ENCODE results near the gene EXOSC5.
"Not testable (repeated sequence)": the region's sequence is repeated elsewhere in the genome, so short reads cannot be mapped to it uniquely, and the experiment has no call there.

EXOSC5 gene

DNA sequence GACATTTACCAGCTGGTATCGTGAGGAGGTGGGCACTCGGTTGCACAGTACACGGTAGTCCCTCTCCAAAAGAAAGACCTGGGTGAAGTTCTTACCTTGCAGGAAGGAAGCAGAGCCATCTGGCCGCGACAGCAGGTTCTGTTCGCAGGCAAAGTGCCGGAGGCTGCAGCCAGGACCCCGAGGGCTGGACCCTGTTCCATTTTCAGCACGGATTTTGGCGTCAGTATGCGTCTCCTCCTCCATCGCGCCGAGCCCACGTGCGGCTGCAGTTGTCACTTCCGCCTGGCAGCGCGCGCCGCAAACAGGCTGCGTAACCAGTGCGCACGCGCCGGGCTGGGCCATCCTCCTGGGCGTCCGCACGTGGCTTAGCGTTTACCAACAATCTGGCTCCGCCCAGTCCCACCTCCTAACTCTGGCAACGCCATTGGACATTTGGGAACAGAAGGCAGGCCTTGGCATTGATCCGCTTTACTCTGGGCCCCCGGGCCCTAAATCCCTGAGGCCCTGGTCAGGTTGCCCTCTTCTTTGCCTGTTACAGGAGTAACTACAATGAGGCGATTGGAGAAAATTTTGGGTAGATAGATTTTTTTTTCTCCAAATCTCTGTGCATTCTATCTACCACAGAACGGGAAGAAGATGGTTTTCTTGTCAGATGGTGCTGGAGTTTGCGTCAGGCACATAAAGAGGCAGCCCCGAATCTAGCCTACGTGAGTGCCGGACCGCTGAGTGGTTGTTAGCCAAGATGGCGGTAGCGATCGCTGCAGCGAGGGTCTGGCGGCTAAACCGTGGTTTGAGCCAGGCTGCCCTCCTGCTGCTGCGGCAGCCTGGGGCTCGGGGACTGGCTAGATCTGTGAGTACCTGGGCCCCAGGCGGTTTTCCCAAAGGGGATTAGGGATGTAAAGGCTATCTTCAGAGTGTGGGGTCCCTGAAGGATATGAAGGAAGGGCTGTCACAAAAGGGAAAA, at the start of gene EXOSC5, which contains the start of gene BCKDHA:
TSS of gene EXOSC5 (minus strand) at position 274 of the 964 bp plus-strand sequence. CDS start at position 243, 31 bp downstream.
TSS of gene BCKDHA (plus strand) at position 733 of the 964 bp plus-strand sequence. CDS start at position 743, 10 bp downstream.
- intact Hi-C loops (cut with micrococcal nuclease) = loop anchor here (1.0 to 5.0 kb wide), 3 partner anchors 33 to 46 kb away; partner anchors contain the start of gene B9D2
- peak within 1 kb of the TSS; percentile 93 for H3K27ac Mint-ChIP-seq
- peaks cover 41% of the 10 kb centered on the region for H3K36me3 Mint-ChIP-seq (ENCODE audit: low read depth)
- peak within 1 kb of the TSS; percentile 97 for H3K4me3 Mint-ChIP-seq
- H3K4me1 Mint-ChIP-seq (ENCODE audit: low read depth) = peaks cover 55% of the 10 kb centered on the region
- no peaks in the 10 kb centered on the region for H3K27me3 Mint-ChIP-seq
- no peaks in the 10 kb centered on the region for H3K9me3 Mint-ChIP-seq

DNA sequence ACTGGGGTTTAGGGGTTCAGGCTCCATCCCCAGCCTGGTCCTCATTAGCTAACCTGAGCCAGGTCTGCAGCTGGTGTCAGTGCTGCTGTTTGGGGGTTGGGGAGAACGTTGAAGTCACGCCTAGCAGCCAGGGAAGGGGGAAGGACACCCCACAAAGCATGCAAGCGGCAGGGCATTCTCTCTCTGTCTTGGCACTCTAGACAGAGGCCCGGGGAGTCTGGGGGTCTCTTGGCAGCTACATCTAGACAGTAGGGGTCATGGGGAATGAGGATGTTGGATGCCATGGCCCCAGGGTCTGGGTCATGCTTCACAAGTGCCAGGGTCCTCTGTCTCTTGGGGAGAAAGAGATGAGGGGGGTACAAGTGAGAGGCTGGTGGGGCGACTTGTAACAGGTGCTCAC, 48.4 kb upstream of the EXOSC5 start:
- intact Hi-C loops (cut with micrococcal nuclease) = no loop called here
- Mint-ChIP-seq H3K27ac (no peak overlapping the region), H3K4me3 (no peak overlapping the region), H3K4me1 (ENCODE audit: low read depth) (peaks cover 34% of the 10 kb centered on the region), H3K27me3 (peaks cover 25% of the 10 kb centered on the region), H3K9me3 (no peaks in the 10 kb centered on the region), H3K36me3 (ENCODE audit: low read depth) (no peaks in the 10 kb centered on the region)

DNA sequence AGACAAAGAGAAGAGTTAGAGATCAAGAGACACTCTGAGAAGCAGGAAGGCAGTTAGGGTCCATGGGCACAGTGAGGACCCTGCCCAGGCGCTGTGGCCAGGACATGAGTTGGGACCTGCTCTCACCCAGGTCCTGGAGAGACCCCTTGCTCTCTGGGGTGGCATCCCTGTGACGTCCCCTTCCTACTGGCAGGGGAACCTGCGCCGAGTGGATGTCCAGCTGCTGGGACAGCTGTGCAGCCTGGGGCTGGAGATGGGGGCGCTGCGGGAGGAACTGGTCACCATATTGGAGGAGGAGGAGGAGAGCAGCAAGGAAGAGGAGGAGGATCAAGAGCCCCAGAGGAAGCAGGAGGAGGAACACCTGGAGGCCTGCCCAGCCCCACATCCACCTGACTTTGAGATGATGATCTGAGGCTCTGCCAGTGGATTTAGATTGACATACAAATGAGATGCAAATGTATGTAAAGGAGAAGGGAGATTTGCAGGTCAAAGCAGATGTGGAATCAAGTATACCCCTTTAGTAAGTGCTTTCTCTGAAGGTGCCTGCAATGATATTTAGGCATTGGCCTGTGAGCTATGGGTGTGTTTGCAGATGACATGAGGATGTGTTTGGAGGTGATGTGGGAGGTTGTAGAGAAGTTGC, 46.8 kb upstream of the EXOSC5 start:
- H3K27me3 Mint-ChIP-seq = peaks cover 13% of the 10 kb centered on the region
- intact Hi-C loops (cut with micrococcal nuclease) = no loop called here
- no peaks in the 10 kb centered on the region for H3K9me3 Mint-ChIP-seq
- H3K27ac Mint-ChIP-seq = peak overlapping the region; percentile 5
- H3K36me3 Mint-ChIP-seq (ENCODE audit: low read depth) = no peaks in the 10 kb centered on the region
- peaks cover 24% of the 10 kb centered on the region for H3K4me1 Mint-ChIP-seq (ENCODE audit: low read depth)
- H3K4me3 Mint-ChIP-seq = no peak overlapping the region

DNA sequence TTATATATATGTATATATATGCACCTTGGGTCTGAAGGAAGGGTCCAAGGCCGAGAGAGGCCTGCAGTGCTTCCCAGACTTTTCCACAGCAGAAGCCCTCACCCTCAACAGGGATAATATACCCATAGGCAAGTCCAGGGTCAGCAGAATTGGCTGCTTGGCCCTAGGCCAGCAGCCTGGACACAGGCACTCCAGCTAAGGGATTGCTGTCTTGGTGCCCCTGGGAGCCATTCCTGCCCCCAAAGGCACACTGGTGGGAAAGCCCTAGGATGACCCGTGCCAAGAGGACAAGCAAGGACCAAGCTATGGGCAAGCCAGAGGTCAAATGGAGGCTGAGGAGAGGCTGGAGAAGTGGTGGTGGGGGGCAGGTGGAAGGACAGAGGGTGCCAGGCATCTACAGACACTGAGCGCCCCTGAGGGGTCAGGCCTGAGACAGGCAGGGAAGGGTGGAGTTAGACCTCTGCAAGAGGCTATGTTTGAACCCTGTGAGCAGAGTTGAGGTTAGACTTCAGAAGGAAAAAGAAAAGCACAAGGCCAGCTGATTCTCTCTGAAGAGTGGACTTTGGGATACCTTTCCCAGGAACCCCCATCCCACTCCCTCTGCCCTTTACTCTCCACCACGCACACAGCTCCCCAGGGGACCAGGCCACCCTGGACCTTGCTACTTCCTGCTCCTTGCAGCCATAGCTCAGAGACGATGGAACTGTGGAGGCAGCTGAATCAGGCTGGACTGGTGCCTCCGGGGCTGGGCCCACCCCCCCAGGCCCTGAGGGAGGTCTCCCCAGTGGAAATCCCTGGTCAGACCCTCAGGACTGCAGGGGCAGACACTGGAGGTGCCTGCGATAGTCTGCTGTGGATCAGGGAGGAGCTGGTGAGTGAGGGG, 45.6 kb upstream of the EXOSC5 start, which contains the start of gene ERICH4:
TSS of gene ERICH4 (plus strand) at position 684 of the 883 bp plus-strand sequence. CDS start at position 698, 14 bp downstream.
- peaks cover 28% of the 10 kb centered on the region for H3K4me1 Mint-ChIP-seq (ENCODE audit: low read depth)
- no peak within 1 kb of the TSS for H3K4me3 Mint-ChIP-seq
- intact Hi-C loops (cut with micrococcal nuclease) = no loop called here
- H3K27me3 Mint-ChIP-seq = peaks cover 8% of the 10 kb centered on the region
- no peaks in the 10 kb centered on the region for H3K9me3 Mint-ChIP-seq
- H3K36me3 Mint-ChIP-seq (ENCODE audit: low read depth) = peaks cover 11% of the 10 kb centered on the region
- peak within 1 kb of the TSS; percentile 5 for H3K27ac Mint-ChIP-seq

DNA sequence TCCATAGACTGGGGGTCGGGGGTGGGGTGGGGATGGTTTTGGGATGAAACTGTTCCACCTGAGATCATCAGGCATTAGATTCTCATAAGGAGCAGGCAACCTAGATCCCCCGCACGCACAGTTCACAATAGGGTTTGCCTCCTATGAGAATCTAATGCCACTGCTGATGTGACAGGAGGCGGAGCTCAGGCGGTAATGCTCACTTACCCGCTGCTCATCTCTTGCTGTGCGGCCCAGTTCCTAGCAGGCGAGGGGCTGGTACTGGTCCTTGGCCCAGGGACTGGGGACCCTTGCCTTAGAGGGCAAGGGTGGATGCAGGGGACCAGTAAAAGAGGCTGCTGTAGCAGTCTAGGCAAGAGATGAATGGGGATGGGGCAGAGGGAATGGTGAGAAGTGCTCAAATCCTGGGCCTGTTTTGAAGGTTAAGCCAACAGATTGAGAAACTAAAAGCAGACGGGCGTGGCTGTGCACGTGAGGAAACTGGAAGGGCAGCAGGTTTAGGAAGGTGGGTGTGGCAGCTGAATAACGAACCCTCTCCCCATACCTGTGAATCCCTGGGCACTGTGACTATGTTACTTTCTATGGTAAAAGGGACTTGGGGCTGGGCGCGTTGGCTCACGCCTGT, 44.3 kb upstream of the EXOSC5 start:
- H3K27me3 Mint-ChIP-seq = peaks cover 1% of the 10 kb centered on the region
- no peak overlapping the region for H3K27ac Mint-ChIP-seq
- intact Hi-C loops (cut with micrococcal nuclease) = no loop called here
- H3K4me3 Mint-ChIP-seq = no peak overlapping the region
- H3K4me1 Mint-ChIP-seq (ENCODE audit: low read depth) = peaks cover 30% of the 10 kb centered on the region
- H3K9me3 Mint-ChIP-seq = no peaks in the 10 kb centered on the region
- H3K36me3 Mint-ChIP-seq (ENCODE audit: low read depth) = peaks cover 23% of the 10 kb centered on the region

DNA sequence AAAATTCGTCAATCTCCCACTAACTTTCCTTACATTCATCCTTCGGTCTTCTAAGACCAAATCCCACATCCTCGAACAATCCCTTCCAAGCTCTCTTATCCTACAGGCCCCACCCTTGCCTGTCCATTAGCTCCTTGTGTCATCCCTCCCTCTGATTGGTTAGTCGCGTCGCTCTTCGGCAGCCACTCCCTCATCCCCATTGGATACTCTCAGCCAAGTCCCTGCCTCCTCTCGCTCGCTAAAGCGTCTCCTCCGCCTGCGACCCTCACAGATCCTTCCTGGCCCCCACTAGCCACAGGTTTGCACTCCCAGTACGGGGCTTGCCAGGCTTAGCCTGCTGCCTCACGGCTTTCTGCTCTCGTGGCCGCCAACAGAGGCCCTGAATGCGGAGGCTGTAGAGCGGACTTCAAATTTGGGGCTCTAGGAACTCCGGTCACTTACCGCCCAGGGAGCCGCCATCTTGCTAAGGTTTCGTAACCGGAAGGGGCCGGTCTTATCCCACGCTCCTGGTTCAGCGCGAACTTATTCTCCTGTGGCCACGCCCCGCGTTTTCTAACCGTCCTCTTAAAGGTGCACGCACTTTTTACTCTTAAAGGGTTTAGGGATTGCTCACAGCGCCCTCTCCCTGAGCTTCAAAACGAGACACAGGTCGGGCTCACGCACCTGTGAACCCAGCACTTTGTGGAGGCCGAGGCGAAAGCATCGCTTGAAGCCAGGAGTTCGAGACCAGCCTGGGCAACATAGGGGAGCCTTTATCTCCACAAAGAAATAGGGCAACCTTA, 42.5 kb upstream of the EXOSC5 start, which contains the start of gene DMAC2:
TSS of gene DMAC2 (minus strand) at position 472 of the 782 bp plus-strand sequence. CDS start at position 459, 13 bp downstream.
- Mint-ChIP-seq H3K4me3 (no peak within 1 kb of the TSS), H3K27me3 (no peaks in the 10 kb centered on the region)

DNA sequence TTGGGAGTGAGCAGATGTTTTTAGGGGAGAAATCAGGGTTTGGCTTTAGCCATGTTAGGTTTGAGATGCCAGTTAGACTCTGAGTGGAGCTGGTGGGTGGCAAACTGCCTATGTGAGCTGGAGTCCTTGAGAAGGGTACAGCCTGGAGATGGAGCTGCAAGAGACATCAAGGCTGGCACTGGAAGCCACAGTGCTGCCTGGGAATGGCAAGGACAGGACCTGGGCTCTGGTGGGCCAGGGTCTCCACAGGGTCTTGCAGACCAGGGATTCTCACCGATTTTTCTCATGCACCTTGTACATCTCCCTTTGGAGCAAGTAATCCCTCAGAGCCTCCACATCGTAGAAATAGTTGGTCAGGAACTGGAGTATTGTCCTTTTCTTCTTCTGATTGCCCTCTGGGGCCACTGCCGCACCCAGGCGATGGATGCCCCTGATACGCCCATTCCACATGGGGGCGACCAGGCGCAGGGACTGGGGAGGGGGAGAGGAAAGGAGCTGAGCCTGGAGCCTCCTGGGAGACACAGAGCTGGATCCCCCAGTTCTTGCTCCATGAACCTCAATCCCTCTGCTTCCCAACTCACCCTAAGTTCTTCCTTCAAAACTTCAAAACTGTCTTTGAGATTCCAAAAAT, 40.9 kb upstream of the EXOSC5 start:
- H3K27ac Mint-ChIP-seq = no peak overlapping the region

More for the DNA sequence above, 42.5 kb upstream of the EXOSC5 start, which contains the start of gene DMAC2:
- no peaks in the 10 kb centered on the region for H3K9me3 Mint-ChIP-seq
- peak within 1 kb of the TSS; percentile 4 for H3K27ac Mint-ChIP-seq
- H3K36me3 Mint-ChIP-seq (ENCODE audit: low read depth) = peaks cover 32% of the 10 kb centered on the region
- intact Hi-C loops (cut with micrococcal nuclease) = loop anchor here (2.0 to 10.0 kb wide), 2 partner anchors 75 to 115 kb away; partner anchors contain the start of gene B9D2
- H3K4me1 Mint-ChIP-seq (ENCODE audit: low read depth) = peaks cover 37% of the 10 kb centered on the region

DNA sequence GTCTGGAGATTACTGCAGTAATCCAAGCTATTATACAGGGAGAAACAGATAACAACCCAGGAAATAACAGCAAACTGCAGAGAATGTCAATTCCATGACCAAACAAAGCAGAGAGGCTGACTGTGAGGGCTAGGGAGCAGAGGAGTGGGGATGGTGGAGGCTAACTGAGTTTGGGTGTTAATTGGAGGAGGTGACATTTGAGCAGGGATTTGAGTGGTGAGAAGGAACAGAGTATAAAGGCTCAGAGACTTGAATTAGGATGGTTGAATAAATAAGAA, 39.5 kb upstream of the EXOSC5 start:
- no peak overlapping the region for H3K27ac Mint-ChIP-seq
- peaks cover 61% of the 10 kb centered on the region for H3K36me3 Mint-ChIP-seq (ENCODE audit: low read depth)
- intact Hi-C loops (cut with micrococcal nuclease) = loop anchor here (10.0 kb wide), 1 partner anchor 112 kb away; no protein-coding TSS in a partner anchor
- no peak overlapping the region for H3K4me3 Mint-ChIP-seq
- no peaks in the 10 kb centered on the region for H3K9me3 Mint-ChIP-seq
- no peaks in the 10 kb centered on the region for H3K27me3 Mint-ChIP-seq
- peaks cover 29% of the 10 kb centered on the region for H3K4me1 Mint-ChIP-seq (ENCODE audit: low read depth)

More for the DNA sequence above, 40.9 kb upstream of the EXOSC5 start:
- Mint-ChIP-seq H3K4me3 (no peak overlapping the region), H3K4me1 (ENCODE audit: low read depth) (peaks cover 30% of the 10 kb centered on the region), H3K36me3 (ENCODE audit: low read depth) (peaks cover 47% of the 10 kb centered on the region), H3K9me3 (no peaks in the 10 kb centered on the region), H3K27me3 (no peaks in the 10 kb centered on the region)
- intact Hi-C loops (cut with micrococcal nuclease) = loop anchor here (2.0 to 10.0 kb wide), 2 partner anchors 73 to 113 kb away; partner anchors contain the start of gene B9D2

DNA sequence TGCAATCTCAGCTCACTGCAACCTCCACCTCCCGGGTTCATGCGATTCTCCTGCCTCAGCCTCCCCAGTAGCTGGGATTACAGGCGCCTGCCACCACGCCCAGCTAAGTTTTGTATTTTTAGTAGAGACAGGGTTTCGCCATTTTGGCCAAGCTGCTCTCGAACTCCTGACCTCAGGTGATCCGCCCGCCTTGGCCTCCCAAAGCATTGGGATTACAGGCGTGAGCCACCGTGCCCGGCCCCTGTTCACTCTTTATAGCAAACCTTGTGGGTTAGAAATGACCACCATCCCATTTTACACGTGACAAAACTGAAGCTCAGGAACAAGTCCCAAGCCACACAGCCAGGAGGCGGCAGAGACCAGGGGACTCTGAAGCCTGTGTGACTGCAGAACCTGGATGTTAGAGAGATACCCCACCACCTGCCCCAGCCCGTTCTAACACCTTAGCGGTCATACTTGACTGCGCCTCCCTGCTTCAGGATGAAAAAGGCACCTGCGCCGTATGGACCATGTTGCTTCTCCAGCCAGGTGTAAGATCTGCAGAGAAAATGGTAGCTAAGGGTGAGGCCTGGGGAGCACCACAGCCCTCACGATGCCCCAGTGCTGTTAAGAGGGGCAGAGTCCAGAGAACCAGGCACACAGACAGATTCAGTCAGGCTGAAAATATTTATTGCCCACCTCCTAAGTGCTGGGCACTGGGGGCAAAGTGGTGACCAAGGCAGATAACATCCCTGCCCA, 38.9 kb upstream of the EXOSC5 start:
- Mint-ChIP-seq H3K9me3 (no peaks in the 10 kb centered on the region), H3K27me3 (no peaks in the 10 kb centered on the region)

DNA sequence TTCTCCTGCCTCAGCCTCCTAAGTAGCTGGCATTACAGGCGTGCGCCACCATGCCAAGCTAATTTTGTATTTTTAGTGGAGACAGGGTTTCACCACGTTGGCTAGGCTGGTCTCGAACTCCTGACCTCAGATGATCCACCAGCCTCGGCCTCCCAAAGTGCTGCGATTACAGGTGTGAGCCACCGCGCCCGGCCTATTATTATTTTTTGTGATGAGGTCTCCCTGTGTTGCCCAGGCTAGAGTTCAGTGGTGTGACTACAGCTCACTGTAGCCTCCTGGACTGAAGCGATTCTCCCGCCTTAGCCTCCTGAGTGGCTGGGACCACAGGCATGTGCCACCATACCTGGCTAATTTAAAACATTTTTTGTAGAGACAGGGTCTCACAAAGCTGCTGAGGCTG, 38.2 kb upstream of the EXOSC5 start:
- intact Hi-C loops (cut with micrococcal nuclease) = loop anchor here (10.0 kb wide), 1 partner anchor 111 kb away; no protein-coding TSS in a partner anchor
- peaks cover 73% of the 10 kb centered on the region for H3K36me3 Mint-ChIP-seq (ENCODE audit: low read depth)

More for the DNA sequence above, 38.9 kb upstream of the EXOSC5 start:
- H3K27ac Mint-ChIP-seq = no peak overlapping the region
- H3K36me3 Mint-ChIP-seq (ENCODE audit: low read depth) = peaks cover 66% of the 10 kb centered on the region
- intact Hi-C loops (cut with micrococcal nuclease) = loop anchor here (10.0 kb wide), 1 partner anchor 111 kb away; no protein-coding TSS in a partner anchor
- H3K4me3 Mint-ChIP-seq = no peak overlapping the region
- H3K4me1 Mint-ChIP-seq (ENCODE audit: low read depth) = peaks cover 30% of the 10 kb centered on the region

DNA sequence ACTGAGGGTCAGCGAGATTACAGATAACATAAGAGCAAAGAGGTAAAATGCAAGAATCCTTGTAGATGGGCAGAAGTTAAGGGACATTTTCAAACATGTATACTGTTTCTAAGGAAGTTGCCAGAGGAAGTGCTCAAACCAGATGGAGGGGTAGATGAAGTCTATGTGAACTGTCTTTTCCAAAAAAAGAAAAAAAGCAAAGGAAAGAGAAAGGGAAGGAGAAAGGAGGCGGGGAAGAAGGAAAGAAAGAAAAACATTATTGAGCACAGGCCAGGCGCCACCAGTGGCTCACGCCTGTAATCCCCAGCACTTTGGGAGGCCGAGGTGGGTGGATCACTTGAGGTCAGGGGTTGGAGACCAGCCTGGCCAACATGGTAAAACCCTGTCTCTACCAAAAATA, 37.3 kb upstream of the EXOSC5 start:
- Mint-ChIP-seq H3K9me3 (no peaks in the 10 kb centered on the region), H3K27ac (peak overlapping the region; percentile 49), H3K36me3 (ENCODE audit: low read depth) (peaks cover 82% of the 10 kb centered on the region), H3K27me3 (no peaks in the 10 kb centered on the region), H3K4me3 (no peak overlapping the region), H3K4me1 (ENCODE audit: low read depth) (peaks cover 34% of the 10 kb centered on the region)
- intact Hi-C loops (cut with micrococcal nuclease) = loop anchor here (5.0 to 10.0 kb wide), 2 partner anchors 37 to 110 kb away; partner anchors contain the start of genes BCKDHA and EXOSC5

More for the DNA sequence above, 38.2 kb upstream of the EXOSC5 start:
- H3K4me1 Mint-ChIP-seq (ENCODE audit: low read depth) = peaks cover 34% of the 10 kb centered on the region
- not testable (repeated sequence) for H3K27me3 Mint-ChIP-seq, H3K27ac Mint-ChIP-seq, H3K4me3 Mint-ChIP-seq, H3K9me3 Mint-ChIP-seq

Measured in dendritic cell treated with granulocyte-macrophage colony-stimulating factor and Interleukin-4, amounts not matched to agents 40 ng/mL and 50 ng/mL, for 4 days (primary cell).